HCT116 (cell line): ENCODE measurements around the gene NT5C3B. TPM values are rescaled to one million over a fixed set of nuclear protein-coding genes. Genes with fewer than 3 reads are reported as not detected.

ENCODE experiments used
- ATAC-seq: fragments of 200-7000 bp; cut with Tn5 transposase; 2 replicates; pipeline ENCODE4 v1.9.1; 2020; ENCODE audit warnings: mild to moderate bottlenecking, moderate library complexity
- BruUV-seq: library from RNA; stranded (reverse); fragments of 400-500 nt; replicated peaks from 2 replicates; lab custom pipeline; 2021; lab: Mats Ljungman, UMichigan
- CTCF ChIA-PET: fragments of 300-600 bp; sonication (Branson Sonifier 250); formaldehyde crosslinking; loops from one replicate; lab custom pipeline; 2021; ENCODE audit warnings: antibody characterized with exemption; lab: Charles Lee
- POLR2A ChIA-PET: fragments of 300-600, 350-600 bp; sonication (Branson Sonifier 250); formaldehyde crosslinking; loops from one replicate; lab custom pipeline; 2021; ENCODE audit warnings: antibody characterized with exemption; lab: Charles Lee
- RAD21 ChIA-PET, 2 experiments: fragments of 300-600 bp; sonication (Branson Sonifier 250); formaldehyde crosslinking; loops; one replicate each; lab custom pipeline; 2023; ENCODE audit warnings: low total read pairs in 2 of 2; ENCODE audit not compliant: uncharacterized antibody in 2 of 2, unreplicated experiment in 2 of 2, low non-redundant PET in 1 of 2; lab: Charles Lee
- DNase-seq: peaks from one replicate; pipeline ENCODE4 v3.0.0-alpha.2; 2010; ENCODE audit warnings: low read depth, low spot score
- H2AFZ ChIP-seq: fragments of 200-600 bp; shearing (Covaris generic), sonication (generic); 2 replicates; pipeline ENCODE4 v1.6.1; 2017; ENCODE audit warnings: low read depth, mixed run types, mixed read lengths, antibody characterized with exemption, low read length; ENCODE audit not compliant: poor library complexity, severe bottlenecking
- H3K27ac ChIP-seq: 2 replicates; pipeline ENCODE4 v1.5.1; 2012; ENCODE audit warnings: low read depth, low read length
- H3K27me3 ChIP-seq: fragments of 200-600 bp; sonication (generic); 2 replicates; pipeline ENCODE4 v1.6.1; 2016; ENCODE audit warnings: mixed run types, low read length, mixed read lengths; ENCODE audit not compliant: insufficient read depth
- H3K36me3 ChIP-seq, 2 experiments: fragments of 200-500 bp in 1 of 2; fragments of 200-600 bp in 1 of 2; sonication (Bioruptor generic) in 1 of 2; sonication (generic) in 1 of 2; 2 replicates each; pipeline versions ENCODE4 v1.5.1 to v1.6.1; 2014 to 2016; ENCODE audit warnings: low read length in 2 of 2, inconsistent platforms in 1 of 2, mixed read lengths in 1 of 2, mixed run types in 1 of 2; ENCODE audit not compliant: insufficient read depth in 2 of 2, control insufficient read depth in 1 of 2
- H3K4me1 ChIP-seq, 2 experiments: fragments of 200-600 bp in 1 of 2; sonication (generic) in 1 of 2; 2 replicates each; pipeline versions ENCODE4 v1.5.1 to v1.6.1; 2012 to 2017; ENCODE audit warnings: low read length in 2 of 2, inconsistent platforms in 1 of 2, mild to moderate bottlenecking in 1 of 2, mixed read lengths in 1 of 2, mixed run types in 1 of 2, moderate library complexity in 1 of 2; ENCODE audit not compliant: insufficient read depth in 2 of 2, control insufficient read depth in 1 of 2
- H3K4me2 ChIP-seq: fragments of 200-600 bp; sonication (generic); 2 replicates; pipeline ENCODE4 v1.6.1; 2017; ENCODE audit warnings: mixed run types, low read length, mixed read lengths
- H3K4me3 ChIP-seq, 2 experiments: fragments of 200-600 bp in 1 of 2; sonication (generic) in 1 of 2; replicated peaks in 1 of 2; 2 replicates each; pipeline ENCODE4 v1.5.1; 2011 to 2016; ENCODE audit warnings: low read length in 2 of 2, control low read depth in 1 of 2, low read depth in 1 of 2, mild to moderate bottlenecking in 1 of 2, mixed read lengths in 1 of 2, mixed run types in 1 of 2
- H3K79me2 ChIP-seq: fragments of 200-600 bp; sonication (generic); 2 replicates; pipeline ENCODE4 v1.6.1; 2017; ENCODE audit warnings: mild to moderate bottlenecking, mixed run types, low read length, moderate library complexity, mixed read lengths; ENCODE audit not compliant: insufficient read depth
- H3K9ac ChIP-seq: fragments of 200-600 bp; sonication (generic); 2 replicates; pipeline ENCODE4 v1.6.1; 2016; ENCODE audit warnings: low read length, mixed read lengths
- H3K9me2 ChIP-seq: fragments of 200-600 bp; sonication (generic), shearing (Covaris generic); 2 replicates; pipeline ENCODE4 v1.6.1; 2017; ENCODE audit warnings: mixed run types, mild to moderate bottlenecking, moderate library complexity; ENCODE audit not compliant: insufficient read depth
- H3K9me3 ChIP-seq, 2 experiments: fragments of 200-500 bp in 1 of 2; fragments of 200-600 bp in 1 of 2; sonication (Bioruptor generic) in 1 of 2; sonication (generic) in 1 of 2; 2 replicates each; pipeline ENCODE4 v1.6.1; 2014 to 2017; ENCODE audit warnings: low read length in 2 of 2, mixed read lengths in 2 of 2, inconsistent platforms in 1 of 2, low read depth in 1 of 2, mild to moderate bottlenecking in 1 of 2, mixed run types in 1 of 2, moderate library complexity in 1 of 2; ENCODE audit not compliant: control insufficient read depth in 1 of 2, insufficient read depth in 1 of 2
- H4K20me1 ChIP-seq: fragments of 200-600 bp; sonication (generic), shearing (Covaris generic); 2 replicates; pipeline ENCODE4 v1.6.1; 2017; ENCODE audit warnings: mixed run types, mild to moderate bottlenecking, moderate library complexity; ENCODE audit not compliant: insufficient read depth
- ATF3 ChIP-seq: IDR thresholded peaks from 2 replicates; pipeline ENCODE4 v1.6.1; 2012
- CBX3 ChIP-seq: IDR thresholded peaks from 2 replicates; pipeline ENCODE4 v1.6.1; 2012; ENCODE audit warnings: low read depth
- CEBPB ChIP-seq: IDR thresholded peaks from 2 replicates; pipeline ENCODE4 v1.6.1; 2012; ENCODE audit warnings: low read depth
- CTCF ChIP-seq, 3 experiments: fragments of 200-600 bp in 1 of 3; sonication (generic) in 1 of 3; IDR thresholded peaks in 2 of 3; conservative IDR thresholded peaks in 1 of 3; 2 replicates each; pipeline ENCODE4 v1.5.1; 2012 to 2017; ENCODE audit warnings: low read depth in 2 of 3, low read length in 2 of 3, antibody characterized with exemption in 1 of 3, borderline replicate concordance in 1 of 3, control low read depth in 1 of 3, mild to moderate bottlenecking in 1 of 3, mixed read lengths in 1 of 3, mixed run types in 1 of 3, moderate library complexity in 1 of 3; ENCODE audit not compliant: insufficient read depth in 1 of 3
- EGR1 ChIP-seq: IDR thresholded peaks from 2 replicates; pipeline ENCODE4 v1.6.1; 2012; ENCODE audit warnings: low read depth
- ELF1 ChIP-seq: IDR thresholded peaks from 2 replicates; pipeline ENCODE4 v1.6.1; 2012; ENCODE audit warnings: low read depth, borderline replicate concordance
- EZH2 ChIP-seq: fragments of 200-600 bp; sonication (generic); IDR thresholded peaks from 2 replicates; pipeline ENCODE4 v1.6.1; 2017; ENCODE audit warnings: antibody characterized with exemption, mixed run types
- EZH2phosphoT487 ChIP-seq: fragments of 200-600 bp; IDR thresholded peaks from 2 replicates; pipeline ENCODE4 v1.6.1; 2018; ENCODE audit warnings: antibody characterized with exemption, borderline replicate concordance
- FOSL1 ChIP-seq: IDR thresholded peaks from 2 replicates; pipeline ENCODE4 v1.6.1; 2012; ENCODE audit warnings: low read depth
- MAX ChIP-seq: IDR thresholded peaks from 2 replicates; pipeline ENCODE4 v1.6.1; 2012
- POLR2A ChIP-seq: IDR thresholded peaks from 2 replicates; pipeline ENCODE4 v1.7.0; 2011; ENCODE audit warnings: borderline replicate concordance; ENCODE audit not compliant: insufficient read depth, insufficient read length; ENCODE audit errors: extremely low read depth
- RAD21 ChIP-seq: IDR thresholded peaks from 2 replicates; pipeline ENCODE4 v1.6.1; 2012; ENCODE audit warnings: low read depth, mild to moderate bottlenecking
- SIN3A ChIP-seq: IDR thresholded peaks from 2 replicates; pipeline ENCODE4 v1.6.1; 2012; ENCODE audit warnings: low read depth
- SP1 ChIP-seq: IDR thresholded peaks from 2 replicates; pipeline ENCODE4 v1.6.1; 2012; ENCODE audit warnings: low read depth
- TCF7L2 ChIP-seq: IDR thresholded peaks from 2 replicates; pipeline ENCODE4 v1.7.0; 2011; ENCODE audit warnings: borderline replicate concordance, inconsistent platforms; ENCODE audit not compliant: insufficient read depth, insufficient read length; ENCODE audit errors: extremely low read depth
- YY1 ChIP-seq: IDR thresholded peaks from 2 replicates; pipeline ENCODE4 v1.6.1; 2011; ENCODE audit warnings: low read length, low read depth, moderate library complexity, mild to moderate bottlenecking; ENCODE audit not compliant: insufficient replicate concordance; ENCODE audit errors: extremely low read depth
- ZFX ChIP-seq: fragments of 450-650 bp; IDR thresholded peaks from 2 replicates; pipeline ENCODE4 v1.6.1; 2017
- ZNF274 ChIP-seq: fragments of 200-500 bp; sonication (Bioruptor generic); IDR thresholded peaks from 2 replicates; pipeline ENCODE4 v1.6.1; 2014; ENCODE audit warnings: mild to moderate bottlenecking, low read depth, low read length, inconsistent platforms
- intact Hi-C: fragments of 100-400 bp; cut with micrococcal nuclease; formaldehyde crosslinking; loops from 2 replicates; pipeline ENCODE4 v1.10.0; 2022
- total RNA-seq: library from RNA; stranded (reverse); gene quantifications from one replicate; pipeline ENCODE4 v1.2.1, GENCODE V29; 2021; ENCODE audit not compliant: unreplicated experiment
- TF ChIP-seq, protein P1 (sequence below): IDR thresholded peaks from 2 replicates; pipeline ENCODE4 v1.6.1; 2011; ENCODE audit warnings: mild to moderate bottlenecking, low read length, moderate library complexity; ENCODE audit not compliant: insufficient replicate concordance; ENCODE audit errors: extremely low read depth
- TF ChIP-seq, protein P2 (sequence below): IDR thresholded peaks from 2 replicates; pipeline ENCODE4 v1.6.1; 2012; ENCODE audit warnings: low read depth

Gene NT5C3B
- total RNA-seq, 1 experiment from 2014 or later, result 110 TPM

- H3K79me2 ChIP-seq, result no peaks in the 10 kb centered on the region
- peak; percentile 23; the same call in 1 of the 2 replicates for ATAC-seq
- TF ChIP-seq MAX (no peak), SP1 (no peak), TCF7L2 (no peak), CTCF (IDR thresholded peaks at IDR 0.05 in 2 of 3, conservative IDR thresholded peaks at IDR 0.05 in 1 of 3; ENCODE audit: borderline replicate concordance in 1 of 3, insufficient read depth in 1 of 3, low read depth in 2 of 3, low read length in 2 of 3) (no peak), ZFX (no peak), CBX3 (no peak), ATF3 (no peak), YY1 (no peak), RAD21 (no peak), ELF1 (no peak), ZNF274 (no peak), EZH2 (no peak), CEBPB (no peak), EGR1 (no peak), POLR2A (no peak), FOSL1 (no peak), SIN3A (no peak), EZH2phosphoT487 (no peak)
- TF ChIP-seq, protein P1, sequence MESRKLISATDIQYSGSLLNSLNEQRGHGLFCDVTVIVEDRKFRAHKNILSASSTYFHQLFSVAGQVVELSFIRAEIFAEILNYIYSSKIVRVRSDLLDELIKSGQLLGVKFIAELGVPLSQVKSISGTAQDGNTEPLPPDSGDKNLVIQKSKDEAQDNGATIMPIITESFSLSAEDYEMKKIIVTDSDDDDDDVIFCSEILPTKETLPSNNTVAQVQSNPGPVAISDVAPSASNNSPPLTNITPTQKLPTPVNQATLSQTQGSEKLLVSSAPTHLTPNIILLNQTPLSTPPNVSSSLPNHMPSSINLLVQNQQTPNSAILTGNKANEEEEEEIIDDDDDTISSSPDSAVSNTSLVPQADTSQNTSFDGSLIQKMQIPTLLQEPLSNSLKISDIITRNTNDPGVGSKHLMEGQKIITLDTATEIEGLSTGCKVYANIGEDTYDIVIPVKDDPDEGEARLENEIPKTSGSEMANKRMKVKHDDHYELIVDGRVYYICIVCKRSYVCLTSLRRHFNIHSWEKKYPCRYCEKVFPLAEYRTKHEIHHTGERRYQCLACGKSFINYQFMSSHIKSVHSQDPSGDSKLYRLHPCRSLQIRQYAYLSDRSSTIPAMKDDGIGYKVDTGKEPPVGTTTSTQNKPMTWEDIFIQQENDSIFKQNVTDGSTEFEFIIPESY, result no peak
- TF ChIP-seq, protein P2, sequence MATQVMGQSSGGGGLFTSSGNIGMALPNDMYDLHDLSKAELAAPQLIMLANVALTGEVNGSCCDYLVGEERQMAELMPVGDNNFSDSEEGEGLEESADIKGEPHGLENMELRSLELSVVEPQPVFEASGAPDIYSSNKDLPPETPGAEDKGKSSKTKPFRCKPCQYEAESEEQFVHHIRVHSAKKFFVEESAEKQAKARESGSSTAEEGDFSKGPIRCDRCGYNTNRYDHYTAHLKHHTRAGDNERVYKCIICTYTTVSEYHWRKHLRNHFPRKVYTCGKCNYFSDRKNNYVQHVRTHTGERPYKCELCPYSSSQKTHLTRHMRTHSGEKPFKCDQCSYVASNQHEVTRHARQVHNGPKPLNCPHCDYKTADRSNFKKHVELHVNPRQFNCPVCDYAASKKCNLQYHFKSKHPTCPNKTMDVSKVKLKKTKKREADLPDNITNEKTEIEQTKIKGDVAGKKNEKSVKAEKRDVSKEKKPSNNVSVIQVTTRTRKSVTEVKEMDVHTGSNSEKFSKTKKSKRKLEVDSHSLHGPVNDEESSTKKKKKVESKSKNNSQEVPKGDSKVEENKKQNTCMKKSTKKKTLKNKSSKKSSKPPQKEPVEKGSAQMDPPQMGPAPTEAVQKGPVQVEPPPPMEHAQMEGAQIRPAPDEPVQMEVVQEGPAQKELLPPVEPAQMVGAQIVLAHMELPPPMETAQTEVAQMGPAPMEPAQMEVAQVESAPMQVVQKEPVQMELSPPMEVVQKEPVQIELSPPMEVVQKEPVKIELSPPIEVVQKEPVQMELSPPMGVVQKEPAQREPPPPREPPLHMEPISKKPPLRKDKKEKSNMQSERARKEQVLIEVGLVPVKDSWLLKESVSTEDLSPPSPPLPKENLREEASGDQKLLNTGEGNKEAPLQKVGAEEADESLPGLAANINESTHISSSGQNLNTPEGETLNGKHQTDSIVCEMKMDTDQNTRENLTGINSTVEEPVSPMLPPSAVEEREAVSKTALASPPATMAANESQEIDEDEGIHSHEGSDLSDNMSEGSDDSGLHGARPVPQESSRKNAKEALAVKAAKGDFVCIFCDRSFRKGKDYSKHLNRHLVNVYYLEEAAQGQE, result no peak
- TF ChIP-seq, all 23 proteins: peak for 0
- Histone ChIP-seq H3K36me3 (peaks cover 36 to 43% of the 10 kb centered on the region in 2 experiments), H3K9ac (no peak overlapping the region), H3K4me1 (peaks cover 0 to 2% of the 10 kb centered on the region in 2 experiments; a peak in 2 of 4 replicates), H3K9me3 (no peaks in the 10 kb centered on the region), H3K27me3 (no peaks in the 10 kb centered on the region), H3K4me2 (no peak overlapping the region), H3K9me2 (no peaks in the 10 kb centered on the region), H2AFZ (no peak overlapping the region), H3K4me3 (no peak overlapping the region), H3K27ac (no peak overlapping the region), H4K20me1 (no peaks in the 10 kb centered on the region)
- ChIA-PET RAD21 (no interaction called here), POLR2A (no interaction called here), CTCF (no interaction called here)
- intact Hi-C loops, result no loop called here
- no peak for DNase-seq
- BruUV-seq, result no TSS peak
Measured at GRCh38 chr17:41870627-41871026, 34.6 kb upstream of the NT5C3B start.
